ENCODE results near the gene TBX3.

The TBX3 gene

GRCh38 chr12:114668151-114668885 is 15.7 kb downstream of the TBX3 start:
- no peak for DNase-seq (ENCODE audit: low spot score)

- DNase-seq (ENCODE audit: low spot score) = no peak
These were observed 16.3 kb downstream of the TBX3 start for GRCh38 chr12:114667669-114668150.

GRCh38 chr12:114666746-114667668 is 17.0 kb downstream of the TBX3 start:
- DNase-seq (ENCODE audit: low spot score) = no peak

DNA sequence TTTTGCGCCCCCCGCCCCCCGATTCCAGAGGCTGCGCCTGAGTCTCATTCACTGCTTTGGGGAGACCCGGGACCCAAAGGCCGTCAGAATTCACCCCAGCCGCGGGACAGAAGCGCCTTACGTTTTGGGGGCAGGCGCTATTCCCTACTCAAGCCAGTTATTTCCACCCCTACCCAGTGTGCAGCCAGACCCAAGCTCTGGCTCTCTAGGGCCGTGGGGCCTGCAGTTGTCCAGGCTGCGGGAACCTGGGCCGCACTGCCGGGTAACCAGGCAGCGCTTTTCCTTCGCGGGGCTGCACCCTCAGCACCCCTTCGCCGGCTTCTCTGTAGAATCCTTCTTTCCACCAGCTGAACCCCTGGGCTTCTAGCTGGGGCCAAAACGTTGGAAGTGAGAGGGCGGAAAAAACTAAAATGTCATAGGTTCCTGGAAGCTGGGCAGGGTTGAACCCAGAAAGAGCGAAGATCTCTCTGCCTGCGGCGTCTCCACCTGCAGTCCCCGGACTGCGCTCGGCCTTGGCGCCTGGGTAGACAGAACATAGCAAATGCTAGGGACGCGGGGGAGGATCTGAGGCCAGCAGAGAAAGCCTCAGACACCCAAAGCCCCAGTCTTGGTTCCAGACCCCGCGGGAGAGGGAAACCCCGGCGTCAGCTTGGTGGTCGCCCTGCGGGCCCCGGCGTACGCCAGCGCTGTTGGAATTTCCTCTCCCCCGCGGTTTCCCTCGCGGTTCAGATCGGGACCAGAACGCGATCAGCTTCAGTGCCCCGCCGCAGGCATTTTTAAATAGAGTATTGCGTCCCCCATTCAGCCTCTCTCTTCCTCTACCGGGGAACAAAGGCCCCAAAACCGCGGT is 18.3 kb downstream of the TBX3 start:
- no peak for DNase-seq (ENCODE audit: low spot score)

- no peak for DNase-seq (ENCODE audit: low spot score)
These were observed 19.2 kb downstream of the TBX3 start for GRCh38 chr12:114664651-114665320.

DNA sequence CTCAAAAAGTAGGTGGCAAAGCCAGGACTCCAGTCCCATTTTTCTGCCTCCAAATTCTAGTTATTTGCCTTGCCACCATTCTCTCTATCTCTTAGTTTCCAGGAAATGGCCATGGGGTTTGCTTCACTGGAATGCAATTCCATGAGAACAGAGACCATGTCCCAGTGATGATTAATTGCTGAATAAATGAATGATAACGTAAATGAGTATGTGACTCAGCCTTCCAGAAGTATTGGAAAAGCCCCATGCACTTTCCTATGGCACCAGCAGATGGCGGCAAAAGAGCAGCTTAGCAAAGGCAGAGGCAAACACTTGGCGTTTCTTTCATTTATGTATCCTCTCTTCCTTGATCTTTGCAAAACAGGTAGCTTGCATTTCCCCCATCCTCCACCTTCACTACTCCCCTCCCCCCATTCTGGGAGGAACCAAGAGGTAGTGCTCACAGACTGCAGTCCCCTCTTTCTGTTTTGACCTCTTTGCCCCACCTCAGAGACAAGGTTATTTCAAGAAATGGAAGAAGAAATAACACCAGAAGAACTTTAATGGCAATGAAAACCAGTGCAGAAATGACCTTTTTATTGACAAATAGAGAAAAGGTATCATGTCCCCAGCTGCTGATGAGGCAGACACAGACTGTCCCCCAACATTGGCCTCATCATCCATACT is 21.3 kb downstream of the TBX3 start:
- DNase-seq (ENCODE audit: low spot score) = peak; percentile 55

GRCh38 chr12:114661245-114661644 is 22.7 kb downstream of the TBX3 start:
- no peak for DNase-seq (ENCODE audit: low spot score)

GRCh38 chr12:114659084-114659483 is 24.9 kb downstream of the TBX3 start:
- DNase-seq (ENCODE audit: low spot score) = no peak

GRCh38 chr12:114658002-114658441 is 26.0 kb downstream of the TBX3 start:
- no peak for DNase-seq (ENCODE audit: low spot score)

DNA sequence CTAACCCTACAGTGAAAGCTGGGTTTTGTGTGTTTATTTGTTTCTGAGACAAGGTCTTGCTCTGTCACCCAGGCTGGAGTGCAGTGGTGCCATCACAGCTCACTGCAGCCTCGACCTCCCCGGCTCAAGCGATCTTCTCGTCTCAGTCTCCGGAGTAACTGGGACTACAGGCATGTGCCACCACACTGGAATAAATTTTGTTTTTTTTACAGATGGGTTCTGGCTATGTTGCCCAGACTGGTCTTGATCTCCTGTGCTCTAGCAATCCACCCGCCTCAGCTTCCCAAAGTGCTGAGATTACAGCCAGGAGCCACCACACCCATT is 26.4 kb downstream of the TBX3 start:
- DNase-seq (ENCODE audit: low spot score) = no peak

- no peak for DNase-seq (ENCODE audit: low spot score)
These were observed 26.9 kb downstream of the TBX3 start for GRCh38 chr12:114656906-114657596.

GRCh38 chr12:114655934-114656749 is 27.8 kb downstream of the TBX3 start:
- no peak for DNase-seq (ENCODE audit: low spot score)

- DNase-seq (ENCODE audit: low spot score) = no peak
These were observed 34.4 kb downstream of the TBX3 start for GRCh38 chr12:114649585-114649984.

GRCh38 chr12:114648711-114649110 is 35.3 kb downstream of the TBX3 start:
- no peak for DNase-seq (ENCODE audit: low spot score)

DNA sequence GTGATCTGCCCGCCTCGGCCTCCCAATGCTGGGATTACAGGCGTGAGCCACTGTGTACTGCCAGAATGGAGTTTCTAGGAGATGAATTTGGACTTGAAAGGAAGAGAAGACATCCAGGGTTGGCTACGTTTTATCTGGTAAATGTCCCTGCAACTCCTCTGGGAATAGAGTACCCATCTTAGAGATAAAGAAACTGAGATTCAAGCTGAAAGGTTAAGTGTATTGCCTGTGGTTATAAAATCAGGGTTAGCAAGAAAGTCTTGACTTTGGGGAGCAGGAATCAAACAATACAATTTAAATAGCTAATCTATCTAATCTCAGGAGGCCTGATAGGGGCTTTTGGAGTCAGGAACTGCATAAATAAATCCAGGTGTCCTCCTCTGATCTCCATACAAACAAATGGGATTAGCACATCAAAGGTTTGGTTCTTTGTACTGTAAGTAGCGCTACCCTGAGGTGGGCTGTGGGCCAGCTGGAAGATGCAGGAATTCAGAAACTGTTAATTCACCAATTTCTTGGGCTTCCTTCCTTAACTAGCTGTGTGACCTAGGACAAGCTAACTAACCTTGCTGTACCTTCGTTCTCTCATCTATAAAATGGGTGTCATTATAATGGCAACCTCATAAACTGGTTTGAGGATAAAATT is 45.1 kb downstream of the TBX3 start:
- no peak for DNase-seq (ENCODE audit: low spot score)

- no peak for DNase-seq (ENCODE audit: low spot score)
These were observed 47.1 kb downstream of the TBX3 start for GRCh38 chr12:114636723-114637480.

DNA sequence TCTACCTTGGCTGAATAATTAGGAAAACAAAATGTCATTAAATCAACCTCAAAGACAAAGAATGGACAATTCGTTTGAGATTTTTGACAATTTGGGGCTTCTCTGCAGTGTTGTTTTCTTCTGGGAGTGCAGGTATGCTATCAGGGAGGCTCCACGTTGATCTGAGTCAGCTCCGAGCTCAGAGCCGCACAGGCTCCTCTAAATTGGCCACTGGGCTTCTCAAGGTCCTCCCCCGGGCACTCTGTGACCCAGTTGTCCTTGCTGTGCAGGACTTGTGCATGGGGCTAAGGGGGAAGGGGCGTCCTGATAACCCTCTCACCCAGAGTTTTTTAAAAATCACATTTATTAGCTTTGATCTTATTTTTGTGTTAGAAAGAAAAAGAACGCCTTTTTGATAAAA is 52.7 kb downstream of the TBX3 start:
- no peak for DNase-seq (ENCODE audit: low spot score)

DNA sequence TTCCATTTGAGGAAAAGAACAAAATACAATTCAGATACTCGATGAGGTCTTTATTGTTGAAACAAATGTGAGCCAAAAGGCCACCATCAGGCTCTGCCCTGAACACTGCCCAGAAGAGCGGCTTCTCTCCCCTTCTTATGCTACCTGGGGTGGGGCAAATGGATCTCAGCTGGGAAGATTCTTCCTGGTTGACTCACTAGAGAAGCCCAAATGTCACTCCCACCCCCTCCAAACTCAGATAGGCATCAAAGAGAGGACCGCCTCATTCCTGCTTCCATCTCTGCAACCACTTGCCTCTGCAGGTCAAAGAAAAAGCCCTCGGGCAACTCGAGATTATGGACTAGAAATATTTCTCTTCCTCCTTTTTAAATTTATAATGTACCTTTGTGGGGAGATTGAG is 55.8 kb downstream of the TBX3 start:
- DNase-seq (ENCODE audit: low spot score) = no peak
